Trophoblast cell (in vitro differentiated cells and primary cell): ENCODE results near the gene RAI2.

Experiments
- DNase-seq, 2 donors: peaks; one replicate each; pipeline ENCODE4 v3.0.0-alpha.2; 2016
- H2AFZ ChIP-seq: 2 replicates; pipeline ENCODE4 v1.6.1; 2013; ENCODE audit warnings: low read length, moderate library complexity, mild to moderate bottlenecking; ENCODE audit not compliant: insufficient read depth, poor library complexity
- H2AK5ac ChIP-seq: 2 replicates; pipeline ENCODE4 v1.6.1; 2013; ENCODE audit warnings: mild to moderate bottlenecking, low read length
- H2BK120ac ChIP-seq: 2 replicates; pipeline ENCODE4 v1.6.1; 2013; ENCODE audit warnings: low read length, mild to moderate bottlenecking, moderate library complexity; ENCODE audit not compliant: insufficient read depth, poor library complexity
- H2BK12ac ChIP-seq: 2 replicates; pipeline ENCODE4 v1.6.1; 2013; ENCODE audit warnings: mild to moderate bottlenecking, low read length, moderate library complexity
- H2BK5ac ChIP-seq: 2 replicates; pipeline ENCODE4 v1.6.1; 2013; ENCODE audit warnings: low read length, low read depth, moderate library complexity, mild to moderate bottlenecking; ENCODE audit not compliant: poor library complexity
- H3K14ac ChIP-seq: 2 replicates; pipeline ENCODE4 v1.6.1; 2013; ENCODE audit warnings: mild to moderate bottlenecking, low read length
- H3K18ac ChIP-seq: 2 replicates; pipeline ENCODE4 v1.6.1; 2013; ENCODE audit warnings: mild to moderate bottlenecking, low read length
- H3K23ac ChIP-seq: 2 replicates; pipeline ENCODE4 v1.6.1; 2013; ENCODE audit warnings: low read length
- H3K27ac ChIP-seq: 2 replicates; pipeline ENCODE4 v1.5.1; 2013; ENCODE audit warnings: low read depth, mild to moderate bottlenecking, inconsistent platforms, low read length, moderate library complexity
- H3K27me3 ChIP-seq: 2 replicates; pipeline ENCODE4 v1.6.1; 2013; ENCODE audit warnings: inconsistent platforms, mild to moderate bottlenecking, low read length, moderate library complexity; ENCODE audit not compliant: insufficient read depth
- H3K36me3 ChIP-seq, 2 experiments: 1 replicate in 1 of 2; 2 replicates in 1 of 2; pipeline ENCODE4 v1.6.1; 2013; ENCODE audit warnings: low read length in 2 of 2, mild to moderate bottlenecking in 2 of 2, moderate library complexity in 1 of 2; ENCODE audit not compliant: insufficient read depth in 2 of 2, control insufficient read depth in 1 of 2
- H3K4ac ChIP-seq: 2 replicates; pipeline ENCODE4 v1.6.1; 2013; ENCODE audit warnings: low read depth, mild to moderate bottlenecking, low read length, moderate library complexity
- H3K4me1 ChIP-seq, 2 experiments: 1 replicate in 1 of 2; 2 replicates in 1 of 2; pipeline ENCODE4 v1.6.1; 2013; ENCODE audit warnings: low read length in 2 of 2, mild to moderate bottlenecking in 2 of 2, moderate library complexity in 1 of 2; ENCODE audit not compliant: insufficient read depth in 2 of 2, control insufficient read depth in 1 of 2
- H3K4me2 ChIP-seq: 2 replicates; pipeline ENCODE4 v1.6.1; 2013; ENCODE audit warnings: inconsistent platforms, mild to moderate bottlenecking, low read length, moderate library complexity
- H3K4me3 ChIP-seq: 2 replicates; pipeline ENCODE4 v1.5.1; 2013; ENCODE audit warnings: mild to moderate bottlenecking, low read depth, low read length, inconsistent platforms
- H3K79me1 ChIP-seq: one replicate; pipeline ENCODE4 v1.6.1; 2013; ENCODE audit warnings: low read length
- H3K79me2 ChIP-seq: 2 replicates; pipeline ENCODE4 v1.6.1; 2013; ENCODE audit warnings: low read length, mild to moderate bottlenecking; ENCODE audit not compliant: control insufficient read depth, insufficient read depth, poor library complexity
- H3K9ac ChIP-seq: 2 replicates; pipeline ENCODE4 v1.6.1; 2013; ENCODE audit warnings: mild to moderate bottlenecking, low read length
- H3K9me3 ChIP-seq: 2 replicates; pipeline ENCODE4 v1.6.1; 2013; ENCODE audit warnings: low read depth, mild to moderate bottlenecking, control low read depth, inconsistent platforms, low read length; ENCODE audit not compliant: insufficient read depth
- H4K12ac ChIP-seq: 2 replicates; pipeline ENCODE4 v1.6.1; 2013; ENCODE audit warnings: low read depth, mild to moderate bottlenecking, low read length, moderate library complexity
- H4K8ac ChIP-seq: 2 replicates; pipeline ENCODE4 v1.6.1; 2013; ENCODE audit warnings: low read depth, mild to moderate bottlenecking, low read length, moderate library complexity
- H4K91ac ChIP-seq: one replicate; pipeline ENCODE4 v1.6.1; 2013; ENCODE audit warnings: low read depth, mild to moderate bottlenecking, low read length, moderate library complexity
- WGBS: extraction: QIAGEN DNeasy Blood & Tissue Kit; methylation state at CpG from one replicate; pipeline ENCODE4 v1.1.7; 2013; ENCODE audit warnings: missing lambda C conversion rate; ENCODE audit not compliant: insufficient read length, insufficient coverage; ENCODE audit errors: extremely low coverage; 5-methylcytosine and 5-hydroxymethylcytosine counted together

The RAI2 gene

DNA sequence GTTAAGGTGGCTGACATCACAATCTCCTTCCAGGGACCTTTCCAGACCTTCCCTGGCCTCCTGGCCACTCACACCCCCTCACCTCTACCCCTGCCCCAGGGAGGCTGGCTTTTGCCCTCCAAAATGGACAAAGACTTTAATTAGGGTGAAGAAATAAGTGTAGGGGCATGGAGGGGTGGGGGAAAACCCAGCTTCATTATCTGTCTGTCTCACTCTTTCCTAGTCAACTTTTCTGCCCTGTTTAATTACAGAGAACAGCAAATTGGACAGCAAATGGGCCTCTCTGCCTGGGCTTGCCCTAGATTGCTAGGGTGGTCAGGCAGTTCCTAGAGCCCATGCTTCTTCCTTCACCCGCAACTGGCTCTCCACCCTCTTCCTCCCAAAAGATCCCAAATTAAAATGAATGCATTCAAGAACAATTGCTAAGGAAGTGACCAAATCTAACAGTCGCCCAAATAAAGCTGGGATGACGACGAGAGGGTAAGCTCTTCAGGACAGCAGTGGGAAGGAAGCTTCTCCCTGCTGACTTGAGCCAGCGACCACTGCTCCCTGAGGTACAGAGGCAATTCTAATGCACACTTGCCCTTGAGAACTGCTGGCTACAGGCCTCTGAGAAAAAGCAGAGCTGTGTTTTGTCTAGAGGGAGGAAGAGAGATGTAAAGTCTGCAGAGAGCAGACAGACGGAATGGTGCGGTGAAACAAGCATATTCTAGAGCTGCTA is 12.4 kb downstream of the RAI2 start:
- H3K14ac ChIP-seq: no peak overlapping the region
- no peak overlapping the region for H4K91ac ChIP-seq
- no peak overlapping the region for H3K4ac ChIP-seq
- H2BK120ac ChIP-seq: no peak overlapping the region
- no peak overlapping the region for H3K4me3 ChIP-seq
- no peaks in the 10 kb centered on the region for H3K36me3 ChIP-seq
- no peak overlapping the region for H3K9ac ChIP-seq
- no peak overlapping the region for H4K8ac ChIP-seq
- no peaks in the 10 kb centered on the region for H3K79me1 ChIP-seq
- no peak for DNase-seq
- H4K12ac ChIP-seq: no peak overlapping the region
- no peak overlapping the region for H2BK5ac ChIP-seq
- H3K4me2 ChIP-seq: no peak overlapping the region
- H3K4me1 ChIP-seq: no peaks in the 10 kb centered on the region
- H2AFZ ChIP-seq: no peak overlapping the region
- no peak overlapping the region for H2AK5ac ChIP-seq
- no peak overlapping the region for H2BK12ac ChIP-seq
- H3K18ac ChIP-seq: no peak overlapping the region
- H3K27me3 ChIP-seq: no peaks in the 10 kb centered on the region
- no peak overlapping the region for H3K23ac ChIP-seq
- H3K9me3 ChIP-seq: no peaks in the 10 kb centered on the region
- no peaks in the 10 kb centered on the region for H3K79me2 ChIP-seq
- H3K27ac ChIP-seq: no peak overlapping the region
- WGBS: no CpG with 5 or more reads among the region's 7 CpGs

DNA sequence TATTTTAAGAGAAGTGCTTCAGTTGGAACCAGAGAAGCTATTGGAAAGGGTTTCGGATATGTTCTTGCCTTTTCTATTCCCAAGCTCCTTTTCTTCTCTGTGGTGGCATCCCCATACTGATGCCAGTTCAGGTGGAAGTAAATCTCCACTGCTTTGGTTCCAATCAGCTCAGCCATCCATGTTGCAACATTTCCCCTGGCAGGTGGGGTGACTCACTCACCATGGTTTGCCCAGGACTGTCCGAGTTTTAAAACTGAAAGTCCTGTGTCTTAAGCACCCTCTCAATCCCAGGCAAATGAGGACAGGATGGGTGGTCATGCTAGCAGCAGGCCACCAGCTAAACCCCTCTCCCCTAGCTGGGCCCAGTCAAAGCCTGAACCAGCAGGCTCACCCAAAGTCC is 15.1 kb downstream of the RAI2 start:
- Histone ChIP-seq H2BK12ac (no peak overlapping the region), H3K79me2 (no peaks in the 10 kb centered on the region), H3K9ac (no peak overlapping the region), H2BK5ac (no peak overlapping the region), H3K27me3 (no peaks in the 10 kb centered on the region), H3K4ac (no peak overlapping the region), H4K91ac (no peak overlapping the region), H4K8ac (no peak overlapping the region), H3K18ac (no peak overlapping the region), H3K9me3 (no peaks in the 10 kb centered on the region), H3K14ac (no peak overlapping the region), H3K4me2 (no peak overlapping the region), H2BK120ac (no peak overlapping the region), H3K4me3 (no peak overlapping the region), H2AK5ac (no peak overlapping the region), H3K4me1 (no peaks in the 10 kb centered on the region), H3K36me3 (no peaks in the 10 kb centered on the region), H4K12ac (no peak overlapping the region), H3K27ac (no peak overlapping the region), H3K79me1 (no peaks in the 10 kb centered on the region), H3K23ac (no peak overlapping the region), H2AFZ (no peak overlapping the region)
- WGBS: no CpG with 5 or more reads among the region's 2 CpGs
- DNase-seq: peak; percentile 1 to 37

DNA sequence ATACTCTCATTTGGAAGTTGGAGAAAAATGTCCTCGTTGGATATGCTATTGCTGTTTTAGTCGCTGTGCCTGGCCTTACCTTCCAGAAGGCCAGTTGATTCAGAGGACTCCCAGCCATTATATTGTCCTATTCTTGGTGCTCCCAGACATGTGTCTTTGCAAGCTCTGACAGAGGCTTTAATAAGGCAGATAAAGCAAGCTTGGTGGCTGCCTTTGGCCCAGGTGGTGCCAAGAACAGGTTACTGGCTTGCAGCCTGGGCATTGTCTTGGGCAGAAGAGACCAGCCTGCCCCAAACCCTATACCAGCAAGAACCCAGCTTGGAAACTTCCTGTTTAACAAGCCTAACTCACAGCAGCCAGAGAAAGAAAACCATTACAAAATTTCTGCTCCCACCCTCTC is 16.9 kb downstream of the RAI2 start:
- H3K79me2 ChIP-seq: no peaks in the 10 kb centered on the region
- no peaks in the 10 kb centered on the region for H3K27me3 ChIP-seq
- H2AFZ ChIP-seq: no peak overlapping the region
- no peaks in the 10 kb centered on the region for H3K36me3 ChIP-seq
- no peak overlapping the region for H3K9ac ChIP-seq
- no peak overlapping the region for H2AK5ac ChIP-seq
- H3K27ac ChIP-seq: no peak overlapping the region
- H3K4me1 ChIP-seq: no peaks in the 10 kb centered on the region
- WGBS: no CpG with 5 or more reads among the region's 2 CpGs
- no peak overlapping the region for H2BK5ac ChIP-seq
- H3K4ac ChIP-seq: no peak overlapping the region
- no peak overlapping the region for H3K18ac ChIP-seq
- no peaks in the 10 kb centered on the region for H3K9me3 ChIP-seq
- DNase-seq: no peak
- no peak overlapping the region for H3K4me2 ChIP-seq
- no peak overlapping the region for H4K8ac ChIP-seq
- H2BK120ac ChIP-seq: no peak overlapping the region
- H2BK12ac ChIP-seq: no peak overlapping the region
- no peak overlapping the region for H3K4me3 ChIP-seq
- no peaks in the 10 kb centered on the region for H3K79me1 ChIP-seq
- no peak overlapping the region for H3K23ac ChIP-seq
- no peak overlapping the region for H3K14ac ChIP-seq
- no peak overlapping the region for H4K12ac ChIP-seq
- no peak overlapping the region for H4K91ac ChIP-seq

DNA sequence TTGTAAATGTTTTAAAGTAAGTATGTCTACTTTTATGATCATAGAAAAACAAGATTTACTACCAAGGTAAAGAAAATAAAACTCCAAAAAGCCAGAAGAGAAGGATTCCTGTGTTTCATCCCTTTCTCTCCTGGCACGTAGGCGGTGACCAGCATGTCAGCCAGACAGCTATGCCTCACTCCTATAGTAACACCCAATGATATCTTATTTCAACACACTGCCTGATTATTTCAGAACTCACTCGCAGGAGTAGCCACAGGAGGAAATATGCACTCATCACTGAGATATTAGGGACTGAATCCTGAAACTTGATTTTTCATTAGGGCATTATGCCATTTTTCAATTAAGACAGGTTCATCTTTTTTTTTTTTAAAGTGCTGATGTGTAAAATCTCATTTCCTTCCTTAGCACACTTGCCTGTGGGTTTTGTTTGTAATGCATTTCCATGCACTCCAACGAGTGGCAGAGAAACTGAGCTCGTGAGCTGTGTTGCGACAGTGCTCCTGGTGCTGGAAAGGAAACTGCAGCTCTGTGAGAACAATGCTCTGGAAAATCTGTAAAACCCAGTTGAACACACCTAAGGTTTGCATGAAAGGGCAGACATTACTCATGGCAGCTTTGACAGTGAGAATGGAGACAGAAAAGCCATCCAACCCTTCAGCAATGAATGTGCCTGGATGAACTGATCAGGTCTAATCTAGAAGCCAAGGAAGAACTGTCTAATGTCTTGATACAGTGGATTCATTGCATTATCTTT is 18.2 kb downstream of the RAI2 start:
- H2AFZ ChIP-seq: no peak overlapping the region
- H3K18ac ChIP-seq: no peak overlapping the region
- H2BK120ac ChIP-seq: no peak overlapping the region
- H3K9ac ChIP-seq: no peak overlapping the region
- no peak overlapping the region for H3K23ac ChIP-seq
- no peak overlapping the region for H4K8ac ChIP-seq
- H3K4me3 ChIP-seq: no peak overlapping the region
- no CpG with 5 or more reads among the region's 6 CpGs for WGBS
- H3K9me3 ChIP-seq: no peaks in the 10 kb centered on the region
- H4K91ac ChIP-seq: no peak overlapping the region
- H2AK5ac ChIP-seq: no peak overlapping the region
- H3K79me1 ChIP-seq: no peaks in the 10 kb centered on the region
- no peak overlapping the region for H4K12ac ChIP-seq
- H2BK12ac ChIP-seq: no peak overlapping the region
- H2BK5ac ChIP-seq: no peak overlapping the region
- H3K4me1 ChIP-seq: no peaks in the 10 kb centered on the region
- no peak overlapping the region for H3K27ac ChIP-seq
- no peak overlapping the region for H3K4me2 ChIP-seq
- no peaks in the 10 kb centered on the region for H3K36me3 ChIP-seq
- H3K14ac ChIP-seq: no peak overlapping the region
- no peaks in the 10 kb centered on the region for H3K27me3 ChIP-seq
- H3K4ac ChIP-seq: no peak overlapping the region
- no peak for DNase-seq
- no peaks in the 10 kb centered on the region for H3K79me2 ChIP-seq
